ENCODE results near the gene NAPB.

GRCh38 chr20:23334111-23334510 is 87.2 kb downstream of the NAPB start:
- TF ChIP-seq CTCF (IDR thresholded peaks at IDR 0.05) (no peak), REST (IDR thresholded peaks at IDR 0.05; ENCODE audit: insufficient read depth in 1 of 2, low read depth in 2 of 2, low read length in 1 of 2) (no peak), TCF7L2 (IDR thresholded peaks at IDR 0.05; ENCODE audit: low read depth, low read length) (no peak), POLR2AphosphoS5 (IDR thresholded peaks at IDR 0.05; ENCODE audit: low read depth, low read length) (no peak), SIN3A (IDR thresholded peaks at IDR 0.05; ENCODE audit: borderline replicate concordance, insufficient read depth, low read depth, low read length) (no peak)
